Activated CD4-positive, alpha-beta T cell treated with anti-CD3 and anti-CD28 coated beads for 36 hours (primary cell): ENCODE data around the gene PTPRG. TPM values are rescaled to one million over a fixed set of nuclear protein-coding genes. Genes with fewer than 3 reads are reported as not detected.
A peak's percentile ranks its signal among the peaks of the same experiment; 100 is the strongest.

ENCODE experiments used
- ATAC-seq: fragments of 200-7000 bp; cut with Tn5 transposase; one replicate; pipeline ENCODE4 v1.10.0; 2021; ENCODE audit warnings: mild to moderate bottlenecking, moderate library complexity
- CTCF ChIA-PET: fragments of 350-600 bp; sonication (Branson Sonifier 250); formaldehyde crosslinking; loops from one replicate; lab custom pipeline; 2021; ENCODE audit warnings: antibody characterized with exemption; lab: Charles Lee
- POLR2A ChIA-PET: fragments of 350-600 bp; sonication (Branson Sonifier 250); formaldehyde crosslinking; loops from one replicate; lab custom pipeline; 2021; ENCODE audit warnings: antibody characterized with exemption, inconsistent platforms; lab: Charles Lee
- DNase-seq: peaks from one replicate; pipeline ENCODE4 v3.0.0-alpha.2; 2020
- H3K27ac Mint-ChIP-seq: one replicate; pipeline ENCODE4 v1.8.0; 2021; ENCODE audit warnings: mixed read lengths
- H3K27me3 Mint-ChIP-seq: one replicate; pipeline ENCODE4 v1.8.0; 2021; ENCODE audit warnings: mixed read lengths
- H3K36me3 Mint-ChIP-seq: one replicate; pipeline ENCODE4 v1.8.0; 2021; ENCODE audit warnings: low read depth, mixed read lengths
- H3K4me1 Mint-ChIP-seq: one replicate; pipeline ENCODE4 v1.8.0; 2021; ENCODE audit warnings: mixed read lengths
- H3K4me3 Mint-ChIP-seq: one replicate; pipeline ENCODE4 v1.8.0; 2021; ENCODE audit warnings: mild to moderate bottlenecking, moderate library complexity, mixed read lengths
- H3K9me3 Mint-ChIP-seq: one replicate; pipeline ENCODE4 v1.8.0; 2021; ENCODE audit warnings: low read depth, mixed read lengths
- intact Hi-C, 2 experiments: fragments of 100-400 bp; cut with DNase I in 1 of 2; cut with micrococcal nuclease in 1 of 2; formaldehyde crosslinking; loops; one replicate each; pipeline versions ENCODE4 v1.14.2 to v1.15.1; 2022 to 2024; cut with DNase I, micrococcal nuclease
- total RNA-seq, 2 experiments: library from RNA; stranded (reverse); gene quantifications; one replicate each; pipeline ENCODE4 v1.2.3, GENCODE V29; 2021

Gene PTPRG
- total RNA-seq, 2 experiments from 2014 or later = 0.32 to 0.33 TPM

- ATAC-seq (no peak), DNase-seq (peak; percentile 6)
- no peaks in the 10 kb centered on the region for H3K36me3 Mint-ChIP-seq
- H3K9me3 Mint-ChIP-seq = no peaks in the 10 kb centered on the region
- ChIA-PET POLR2A (interaction anchor here (0.6 kb wide), 1 partner anchor 9 kb away, joined by 4 read pairs; no protein-coding TSS in a partner anchor), CTCF (interaction anchor here (0.7 to 1.0 kb wide), 2 partner anchors 15 to 626 kb away, joined by 3 read pairs; no protein-coding TSS in a partner anchor)
- H3K27me3 Mint-ChIP-seq = peaks cover 60% of the 10 kb centered on the region
- peaks cover 13% of the 10 kb centered on the region for H3K4me1 Mint-ChIP-seq
- intact Hi-C loops = loop anchor here (5.0 to 10.0 kb wide), 4 partner anchors 371 to 811 kb away; partner anchors contain the start of gene FEZF2 (in 1 of the 2)
- no peak overlapping the region for H3K27ac Mint-ChIP-seq
- no peak overlapping the region for H3K4me3 Mint-ChIP-seq
These were observed 2.2 kb downstream of the PTPRG start for GRCh38 chr3:61563313-61564271.

GRCh38 chr3:61564395-61565059, 3.2 kb downstream of the PTPRG start:
- H3K9me3 Mint-ChIP-seq = no peaks in the 10 kb centered on the region
- no peaks in the 10 kb centered on the region for H3K36me3 Mint-ChIP-seq
- H3K27ac Mint-ChIP-seq = no peak overlapping the region
- peaks cover 13% of the 10 kb centered on the region for H3K4me1 Mint-ChIP-seq
- intact Hi-C loops = loop anchor here (5.0 to 10.0 kb wide), 4 partner anchors 370 to 810 kb away; partner anchors contain the start of gene FEZF2 (in 1 of the 2)
- POLR2A ChIA-PET = no interaction called here
- peak; percentile 56 for DNase-seq
- CTCF ChIA-PET = interaction anchor here (1.0 kb wide), 1 partner anchor 625 kb away, joined by 3 read pairs; no protein-coding TSS in a partner anchor
- ATAC-seq = no peak
- H3K4me3 Mint-ChIP-seq = no peak overlapping the region
- peaks cover 53% of the 10 kb centered on the region for H3K27me3 Mint-ChIP-seq

- ChIA-PET CTCF (no interaction called here), POLR2A (no interaction called here)
- no peak overlapping the region for H3K4me3 Mint-ChIP-seq
- ATAC-seq (no peak), DNase-seq (no peak)
- H3K36me3 Mint-ChIP-seq = no peaks in the 10 kb centered on the region
- H3K27me3 Mint-ChIP-seq = peaks cover 45% of the 10 kb centered on the region
- intact Hi-C loops = loop anchor here (10.0 kb wide), 3 partner anchors 369 to 809 kb away; partner anchors contain the start of gene FEZF2 (in 1 of the 2)
- H3K27ac Mint-ChIP-seq = no peak overlapping the region
- peaks cover 11% of the 10 kb centered on the region for H3K4me1 Mint-ChIP-seq
- H3K9me3 Mint-ChIP-seq = no peaks in the 10 kb centered on the region
These were observed 4.2 kb downstream of the PTPRG start for GRCh38 chr3:61565569-61565968.

- Mint-ChIP-seq H3K4me3 (no peak overlapping the region), H3K4me1 (peaks cover 5% of the 10 kb centered on the region), H3K9me3 (no peaks in the 10 kb centered on the region), H3K27me3 (peaks cover 37% of the 10 kb centered on the region), H3K36me3 (no peaks in the 10 kb centered on the region), H3K27ac (no peak overlapping the region)
- no peak for ATAC-seq
- CTCF ChIA-PET = no interaction called here
- intact Hi-C loops = loop anchor here (10.0 kb wide), 3 partner anchors 367 to 807 kb away; partner anchors contain the start of gene FEZF2 (in 1 of the 2)
- DNase-seq = no peak
- POLR2A ChIA-PET = no interaction called here
These were observed 6.8 kb downstream of the PTPRG start for GRCh38 chr3:61568127-61568526.

GRCh38 chr3:61569856-61570580, 8.6 kb downstream of the PTPRG start:
- intact Hi-C loops = loop anchor here (10.0 kb wide), 3 partner anchors 365 to 805 kb away; partner anchors contain the start of gene FEZF2 (in 1 of the 2)
- POLR2A ChIA-PET = no interaction called here
- CTCF ChIA-PET = no interaction called here
- ATAC-seq (no peak), DNase-seq (no peak)
- H3K9me3 Mint-ChIP-seq = no peaks in the 10 kb centered on the region
- peaks cover 25% of the 10 kb centered on the region for H3K27me3 Mint-ChIP-seq
- H3K27ac Mint-ChIP-seq = no peak overlapping the region
- H3K4me3 Mint-ChIP-seq = no peak overlapping the region
- H3K36me3 Mint-ChIP-seq = no peaks in the 10 kb centered on the region
- no peaks in the 10 kb centered on the region for H3K4me1 Mint-ChIP-seq

GRCh38 chr3:61570813-61571212, 9.4 kb downstream of the PTPRG start:
- H3K9me3 Mint-ChIP-seq = no peaks in the 10 kb centered on the region
- ATAC-seq (no peak), DNase-seq (no peak)
- ChIA-PET POLR2A (no interaction called here), CTCF (interaction anchor here (0.5 to 0.7 kb wide), 2 partner anchors 68 to 1755 kb away, joined by 3 read pairs; no protein-coding TSS in a partner anchor)
- no peak overlapping the region for H3K4me3 Mint-ChIP-seq
- no peaks in the 10 kb centered on the region for H3K36me3 Mint-ChIP-seq
- H3K27me3 Mint-ChIP-seq = peaks cover 20% of the 10 kb centered on the region
- H3K4me1 Mint-ChIP-seq = no peaks in the 10 kb centered on the region
- peak overlapping the region; percentile 16 for H3K27ac Mint-ChIP-seq
- intact Hi-C loops = no loop called here

- intact Hi-C loops = no loop called here
- peaks cover 12% of the 10 kb centered on the region for H3K27me3 Mint-ChIP-seq
- CTCF ChIA-PET = interaction anchor here (0.6 to 0.7 kb wide), 2 partner anchors 37 to 67 kb away, joined by 3 to 6 read pairs; no protein-coding TSS in a partner anchor
- H3K36me3 Mint-ChIP-seq = no peaks in the 10 kb centered on the region
- no peak for ATAC-seq
- H3K4me1 Mint-ChIP-seq = no peaks in the 10 kb centered on the region
- H3K27ac Mint-ChIP-seq = no peak overlapping the region
- no peak for DNase-seq
- no peaks in the 10 kb centered on the region for H3K9me3 Mint-ChIP-seq
- POLR2A ChIA-PET = no interaction called here
- no peak overlapping the region for H3K4me3 Mint-ChIP-seq
These were observed 10.4 kb downstream of the PTPRG start for GRCh38 chr3:61571516-61572336.

- ATAC-seq (no peak), DNase-seq (no peak)
- POLR2A ChIA-PET = no interaction called here
- Mint-ChIP-seq H3K9me3 (no peaks in the 10 kb centered on the region), H3K4me1 (no peaks in the 10 kb centered on the region), H3K36me3 (no peaks in the 10 kb centered on the region), H3K4me3 (no peak overlapping the region), H3K27ac (no peak overlapping the region), H3K27me3 (peaks cover 12% of the 10 kb centered on the region)
- intact Hi-C loops = no loop called here
- CTCF ChIA-PET = no interaction called here
These were observed 11.5 kb downstream of the PTPRG start for GRCh38 chr3:61572879-61573278.

- POLR2A ChIA-PET = no interaction called here
These were observed 12.1 kb downstream of the PTPRG start for GRCh38 chr3:61573441-61573840.

GRCh38 chr3:61574854-61575253, 13.5 kb downstream of the PTPRG start:
- no peaks in the 10 kb centered on the region for H3K4me1 Mint-ChIP-seq
- no peaks in the 10 kb centered on the region for H3K9me3 Mint-ChIP-seq
- no peaks in the 10 kb centered on the region for H3K36me3 Mint-ChIP-seq
- no peak for ATAC-seq
- CTCF ChIA-PET = no interaction called here
- intact Hi-C loops = no loop called here
- DNase-seq = no peak
- peaks cover 10% of the 10 kb centered on the region for H3K27me3 Mint-ChIP-seq
- no peak overlapping the region for H3K4me3 Mint-ChIP-seq
- H3K27ac Mint-ChIP-seq = no peak overlapping the region
- POLR2A ChIA-PET = no interaction called here

More at GRCh38 chr3:61573441-61573840, 12.1 kb downstream of the PTPRG start:
- DNase-seq = no peak
- Mint-ChIP-seq H3K9me3 (no peaks in the 10 kb centered on the region), H3K36me3 (no peaks in the 10 kb centered on the region), H3K4me1 (no peaks in the 10 kb centered on the region), H3K27me3 (peaks cover 8% of the 10 kb centered on the region), H3K27ac (no peak overlapping the region), H3K4me3 (no peak overlapping the region)
- no peak for ATAC-seq
- intact Hi-C loops = no loop called here
- CTCF ChIA-PET = interaction anchor here (0.7 kb wide), 1 partner anchor 14 kb away, joined by 3 read pairs; no protein-coding TSS in a partner anchor
